AG09309 (cell line): ENCODE data around the gene IFNAR1.
A peak's percentile ranks its signal among the peaks of the same experiment; 100 is the strongest.

Experiments used
- DNase-seq: peaks from one replicate; pipeline ENCODE4 v3.0.0-alpha.2; 2010; ENCODE audit warnings: low read depth
- H3K4me3 ChIP-seq: 2 replicates; pipeline ENCODE4 v1.5.1; 2011; ENCODE audit warnings: mild to moderate bottlenecking, low read depth, low read length, moderate library complexity; ENCODE audit not compliant: control insufficient read depth
- CTCF ChIP-seq: IDR thresholded peaks from 2 replicates; pipeline ENCODE4 v1.5.1; 2011; ENCODE audit warnings: mild to moderate bottlenecking, low read depth, low read length, inconsistent platforms; ENCODE audit not compliant: insufficient read depth, control insufficient read depth; ENCODE audit errors: missing control alignments

The IFNAR1 gene

GRCh38 chr21:33401630-33401992, 76.8 kb downstream of the IFNAR1 start:
- TF ChIP-seq CTCF, result no peak
- no peak for DNase-seq
- H3K4me3 ChIP-seq, result no peak overlapping the region

- no peak for DNase-seq
- H3K4me3 ChIP-seq, result peak overlapping the region; percentile 90
- TF ChIP-seq CTCF, result no peak
These were observed 77.5 kb downstream of the IFNAR1 start for GRCh38 chr21:33402001-33402979.

- no peak for TF ChIP-seq CTCF
- H3K4me3 ChIP-seq, result peak within 1 kb of the TSS; percentile 90
- DNase-seq, result no peak
These were observed 78.5 kb downstream of the IFNAR1 start, which contains the start of gene IFNGR2 for GRCh38 chr21:33403128-33403785. TSS of gene IFNGR2 (plus strand) at chr21:33403413. CDS start at chr21:33403544, 131 bp downstream.

GRCh38 chr21:33403786-33404585, 79.2 kb downstream of the IFNAR1 start:
- DNase-seq, result no peak
- H3K4me3 ChIP-seq, result peak overlapping the region; percentile 90
- TF ChIP-seq CTCF, result no peak

GRCh38 chr21:33406493-33406892, 81.7 kb downstream of the IFNAR1 start:
- DNase-seq, result no peak
- no peak for TF ChIP-seq CTCF
- H3K4me3 ChIP-seq, result no peak overlapping the region
